ENCODE results near the gene CREG2. TPM values are rescaled to one million over a fixed set of nuclear protein-coding genes. Genes with fewer than 3 reads are reported as not detected.
A peak's percentile ranks its signal among the peaks of the same experiment; 100 is the strongest.

The CREG2 gene
- total and polyA plus RNA-seq, 2 experiments from 2014 or later: 1.7 to 2.6 TPM

DNA sequence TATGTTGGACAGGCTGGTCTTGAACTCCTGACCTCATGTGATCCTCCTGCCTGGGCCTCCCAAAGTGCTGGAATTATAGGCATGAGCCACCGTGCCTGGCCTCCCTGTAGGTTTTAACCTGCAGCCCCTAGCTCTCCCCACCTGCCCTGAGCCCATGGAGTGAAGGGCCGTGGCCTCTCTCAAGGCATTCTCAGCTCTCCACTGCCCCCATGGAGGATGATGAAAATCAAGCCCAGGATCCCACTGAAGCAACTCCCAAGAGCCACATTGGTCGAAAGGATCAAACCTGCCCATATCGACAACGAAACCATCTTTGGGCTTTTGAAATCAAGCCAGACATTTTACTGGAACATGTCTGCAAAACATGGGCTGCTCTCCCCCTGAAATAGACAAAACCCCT lies 22.4 kb upstream of the CREG2 start:
- H3K4me1 ChIP-seq (ENCODE audit: insufficient read depth): no peaks in the 10 kb centered on the region
- no peak for TF ChIP-seq CREB1 (CRISPR knock-in tag; IDR thresholded peaks at IDR 0.05; ENCODE audit: low read depth)
- TF ChIP-seq, protein P1, sequence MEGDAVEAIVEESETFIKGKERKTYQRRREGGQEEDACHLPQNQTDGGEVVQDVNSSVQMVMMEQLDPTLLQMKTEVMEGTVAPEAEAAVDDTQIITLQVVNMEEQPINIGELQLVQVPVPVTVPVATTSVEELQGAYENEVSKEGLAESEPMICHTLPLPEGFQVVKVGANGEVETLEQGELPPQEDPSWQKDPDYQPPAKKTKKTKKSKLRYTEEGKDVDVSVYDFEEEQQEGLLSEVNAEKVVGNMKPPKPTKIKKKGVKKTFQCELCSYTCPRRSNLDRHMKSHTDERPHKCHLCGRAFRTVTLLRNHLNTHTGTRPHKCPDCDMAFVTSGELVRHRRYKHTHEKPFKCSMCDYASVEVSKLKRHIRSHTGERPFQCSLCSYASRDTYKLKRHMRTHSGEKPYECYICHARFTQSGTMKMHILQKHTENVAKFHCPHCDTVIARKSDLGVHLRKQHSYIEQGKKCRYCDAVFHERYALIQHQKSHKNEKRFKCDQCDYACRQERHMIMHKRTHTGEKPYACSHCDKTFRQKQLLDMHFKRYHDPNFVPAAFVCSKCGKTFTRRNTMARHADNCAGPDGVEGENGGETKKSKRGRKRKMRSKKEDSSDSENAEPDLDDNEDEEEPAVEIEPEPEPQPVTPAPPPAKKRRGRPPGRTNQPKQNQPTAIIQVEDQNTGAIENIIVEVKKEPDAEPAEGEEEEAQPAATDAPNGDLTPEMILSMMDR (conservative IDR thresholded peaks at IDR 0.05; ENCODE audit: low read depth in 2 of 2): peak; percentile 7 to 53; a peak in 2 of 4 replicates
- Mint-ChIP-seq H3K4me3 (no peak overlapping the region), H3K4me1 (peaks cover 12% of the 10 kb centered on the region; the same call in 2 of the 3 replicates), H3K27me3 (ENCODE audit: insufficient read depth, low read depth, poor library complexity) (peaks cover 9% of the 10 kb centered on the region), H3K36me3 (ENCODE audit: low read depth) (no peaks in the 10 kb centered on the region; the same call in 2 of the 3 replicates), H3K9me3 (peaks cover 2% of the 10 kb centered on the region; the same call in 2 of the 3 replicates), H3K27ac (no peak overlapping the region)
- no peaks in the 10 kb centered on the region for H3K36me3 ChIP-seq (ENCODE audit: insufficient read depth)
- H3K4me2 ChIP-seq: no peak overlapping the region
- no peaks in the 10 kb centered on the region for H3K27me3 ChIP-seq (ENCODE audit: insufficient read depth)
- no peaks in the 10 kb centered on the region for H3K79me2 ChIP-seq (replicated peaks; ENCODE audit: insufficient read depth)
- H4K20me1 ChIP-seq (replicated peaks; ENCODE audit: insufficient read depth): no peaks in the 10 kb centered on the region
- DNase-seq (ENCODE audit: low spot score): no peak
- H3F3A ChIP-seq (replicated peaks; ENCODE audit: low read depth): no peaks in the 10 kb centered on the region
- H3K4me3 ChIP-seq: no peak overlapping the region
- no peak overlapping the region for H2AFZ ChIP-seq
- peak; percentile 72 for ATAC-seq
- no peak overlapping the region for H3K27ac ChIP-seq (ENCODE audit: low read depth)
- no peaks in the 10 kb centered on the region for H3K9me2 ChIP-seq (ENCODE audit: insufficient read depth)

DNA sequence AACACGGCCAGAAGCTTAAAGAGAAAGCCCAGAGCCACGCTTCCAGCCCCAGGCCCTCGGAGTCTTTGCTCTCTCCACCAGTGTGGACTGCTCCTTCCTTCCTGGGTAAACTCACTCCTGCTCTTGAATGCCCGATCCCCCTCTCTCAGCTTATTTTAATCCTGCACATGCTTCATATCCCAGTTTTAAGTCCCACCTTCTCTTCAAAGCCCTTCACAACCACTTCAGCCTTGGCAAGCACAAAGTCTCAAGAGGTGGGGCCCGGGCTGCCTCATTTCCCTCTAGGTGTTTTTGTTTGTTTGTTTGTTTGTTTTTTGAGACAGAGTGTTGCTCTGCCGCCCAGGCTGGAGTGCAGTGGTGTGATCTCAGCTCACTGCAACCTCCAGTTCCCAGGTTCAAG lies 21.6 kb upstream of the CREG2 start:
- no peaks in the 10 kb centered on the region for H3K9me2 ChIP-seq (ENCODE audit: insufficient read depth)
- no peak overlapping the region for H3K4me3 ChIP-seq
- no peaks in the 10 kb centered on the region for H3K79me2 ChIP-seq (replicated peaks; ENCODE audit: insufficient read depth)
- H3K27ac Mint-ChIP-seq: no peak overlapping the region
- TF ChIP-seq EZH2phosphoT487 (IDR thresholded peaks at IDR 0.05; ENCODE audit: unreplicated experiment): no peak
- no peaks in the 10 kb centered on the region for H3K36me3 Mint-ChIP-seq (ENCODE audit: low read depth)
- no peak overlapping the region for H3K4me3 Mint-ChIP-seq
- H4K20me1 ChIP-seq (replicated peaks; ENCODE audit: insufficient read depth): no peaks in the 10 kb centered on the region
- H3K27ac ChIP-seq (ENCODE audit: low read depth): no peak overlapping the region
- DNase-seq (ENCODE audit: low spot score): no peak
- no peak for ATAC-seq
- no peak overlapping the region for H3K4me2 ChIP-seq
- no peaks in the 10 kb centered on the region for H3K36me3 ChIP-seq (ENCODE audit: insufficient read depth)
- H2AFZ ChIP-seq: peak overlapping the region; percentile 38; the same call in 1 of the 2 replicates
- no peaks in the 10 kb centered on the region for H3K27me3 ChIP-seq (ENCODE audit: insufficient read depth)
- no peaks in the 10 kb centered on the region for H3K4me1 ChIP-seq (ENCODE audit: insufficient read depth)
- H3K9me3 Mint-ChIP-seq: no peaks in the 10 kb centered on the region
- H3K27me3 Mint-ChIP-seq (ENCODE audit: insufficient read depth, low read depth, poor library complexity): peaks cover 11% of the 10 kb centered on the region
- no peaks in the 10 kb centered on the region for H3F3A ChIP-seq (replicated peaks; ENCODE audit: low read depth)
- peaks cover 12% of the 10 kb centered on the region; the same call in 2 of the 3 replicates for H3K4me1 Mint-ChIP-seq

DNA sequence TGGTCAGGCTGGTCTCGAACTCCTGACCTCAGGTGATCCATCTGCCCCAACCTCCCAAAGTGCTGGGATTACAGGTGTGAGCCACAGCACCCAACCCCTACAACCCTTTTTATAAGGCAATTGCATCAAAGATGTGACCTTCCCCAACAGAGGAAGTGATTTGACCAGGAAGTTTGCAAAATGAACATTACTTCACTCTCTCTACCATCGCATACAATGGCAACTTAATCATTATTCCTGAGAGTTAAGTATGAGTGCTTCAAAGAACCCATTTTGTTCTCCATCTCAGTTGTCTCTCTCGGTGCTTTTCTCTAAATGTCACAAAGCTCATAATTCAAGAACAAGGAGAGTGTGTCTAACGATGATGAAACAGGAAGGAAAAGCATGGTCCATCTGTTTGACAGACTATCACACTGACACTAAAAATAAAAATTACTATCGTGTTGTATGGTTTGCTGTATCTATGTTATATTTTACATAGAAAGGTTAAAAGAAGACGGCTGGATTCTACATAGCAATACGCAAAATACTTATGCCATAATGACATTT lies 18.1 kb upstream of the CREG2 start:
- H3K4me1 Mint-ChIP-seq: peaks cover 5% of the 10 kb centered on the region
- no peak overlapping the region for H3K27ac ChIP-seq (ENCODE audit: low read depth)
- H3K27me3 ChIP-seq (ENCODE audit: insufficient read depth): no peaks in the 10 kb centered on the region
- no peak for DNase-seq (ENCODE audit: low spot score)
- no peak overlapping the region for H3K4me3 Mint-ChIP-seq
- H3K9me3 Mint-ChIP-seq: no peaks in the 10 kb centered on the region
- no peaks in the 10 kb centered on the region for H3K79me2 ChIP-seq (replicated peaks; ENCODE audit: insufficient read depth)
- no peaks in the 10 kb centered on the region for H4K20me1 ChIP-seq (replicated peaks; ENCODE audit: insufficient read depth)
- no peaks in the 10 kb centered on the region for H3F3A ChIP-seq (replicated peaks; ENCODE audit: low read depth)
- no peaks in the 10 kb centered on the region for H3K4me1 ChIP-seq (ENCODE audit: insufficient read depth)
- no peaks in the 10 kb centered on the region for H3K36me3 ChIP-seq (ENCODE audit: insufficient read depth)
- no peak overlapping the region for H2AFZ ChIP-seq
- no peak overlapping the region for H3K4me3 ChIP-seq
- no peaks in the 10 kb centered on the region for H3K36me3 Mint-ChIP-seq (ENCODE audit: low read depth)
- peaks cover 7% of the 10 kb centered on the region for H3K27me3 Mint-ChIP-seq (ENCODE audit: insufficient read depth, low read depth, poor library complexity)
- no peaks in the 10 kb centered on the region for H3K9me2 ChIP-seq (ENCODE audit: insufficient read depth)
- ATAC-seq: no peak
- no peak overlapping the region for H3K4me2 ChIP-seq
- no peak overlapping the region for H3K27ac Mint-ChIP-seq
- TF ChIP-seq STAT1 (IDR thresholded peaks at IDR 0.05; ENCODE audit: unreplicated experiment): no peak
- TF ChIP-seq, protein P2, sequence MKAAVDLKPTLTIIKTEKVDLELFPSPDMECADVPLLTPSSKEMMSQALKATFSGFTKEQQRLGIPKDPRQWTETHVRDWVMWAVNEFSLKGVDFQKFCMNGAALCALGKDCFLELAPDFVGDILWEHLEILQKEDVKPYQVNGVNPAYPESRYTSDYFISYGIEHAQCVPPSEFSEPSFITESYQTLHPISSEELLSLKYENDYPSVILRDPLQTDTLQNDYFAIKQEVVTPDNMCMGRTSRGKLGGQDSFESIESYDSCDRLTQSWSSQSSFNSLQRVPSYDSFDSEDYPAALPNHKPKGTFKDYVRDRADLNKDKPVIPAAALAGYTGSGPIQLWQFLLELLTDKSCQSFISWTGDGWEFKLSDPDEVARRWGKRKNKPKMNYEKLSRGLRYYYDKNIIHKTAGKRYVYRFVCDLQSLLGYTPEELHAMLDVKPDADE (IDR thresholded peaks at IDR 0.05): no peak
- TF ChIP-seq, protein P3, sequence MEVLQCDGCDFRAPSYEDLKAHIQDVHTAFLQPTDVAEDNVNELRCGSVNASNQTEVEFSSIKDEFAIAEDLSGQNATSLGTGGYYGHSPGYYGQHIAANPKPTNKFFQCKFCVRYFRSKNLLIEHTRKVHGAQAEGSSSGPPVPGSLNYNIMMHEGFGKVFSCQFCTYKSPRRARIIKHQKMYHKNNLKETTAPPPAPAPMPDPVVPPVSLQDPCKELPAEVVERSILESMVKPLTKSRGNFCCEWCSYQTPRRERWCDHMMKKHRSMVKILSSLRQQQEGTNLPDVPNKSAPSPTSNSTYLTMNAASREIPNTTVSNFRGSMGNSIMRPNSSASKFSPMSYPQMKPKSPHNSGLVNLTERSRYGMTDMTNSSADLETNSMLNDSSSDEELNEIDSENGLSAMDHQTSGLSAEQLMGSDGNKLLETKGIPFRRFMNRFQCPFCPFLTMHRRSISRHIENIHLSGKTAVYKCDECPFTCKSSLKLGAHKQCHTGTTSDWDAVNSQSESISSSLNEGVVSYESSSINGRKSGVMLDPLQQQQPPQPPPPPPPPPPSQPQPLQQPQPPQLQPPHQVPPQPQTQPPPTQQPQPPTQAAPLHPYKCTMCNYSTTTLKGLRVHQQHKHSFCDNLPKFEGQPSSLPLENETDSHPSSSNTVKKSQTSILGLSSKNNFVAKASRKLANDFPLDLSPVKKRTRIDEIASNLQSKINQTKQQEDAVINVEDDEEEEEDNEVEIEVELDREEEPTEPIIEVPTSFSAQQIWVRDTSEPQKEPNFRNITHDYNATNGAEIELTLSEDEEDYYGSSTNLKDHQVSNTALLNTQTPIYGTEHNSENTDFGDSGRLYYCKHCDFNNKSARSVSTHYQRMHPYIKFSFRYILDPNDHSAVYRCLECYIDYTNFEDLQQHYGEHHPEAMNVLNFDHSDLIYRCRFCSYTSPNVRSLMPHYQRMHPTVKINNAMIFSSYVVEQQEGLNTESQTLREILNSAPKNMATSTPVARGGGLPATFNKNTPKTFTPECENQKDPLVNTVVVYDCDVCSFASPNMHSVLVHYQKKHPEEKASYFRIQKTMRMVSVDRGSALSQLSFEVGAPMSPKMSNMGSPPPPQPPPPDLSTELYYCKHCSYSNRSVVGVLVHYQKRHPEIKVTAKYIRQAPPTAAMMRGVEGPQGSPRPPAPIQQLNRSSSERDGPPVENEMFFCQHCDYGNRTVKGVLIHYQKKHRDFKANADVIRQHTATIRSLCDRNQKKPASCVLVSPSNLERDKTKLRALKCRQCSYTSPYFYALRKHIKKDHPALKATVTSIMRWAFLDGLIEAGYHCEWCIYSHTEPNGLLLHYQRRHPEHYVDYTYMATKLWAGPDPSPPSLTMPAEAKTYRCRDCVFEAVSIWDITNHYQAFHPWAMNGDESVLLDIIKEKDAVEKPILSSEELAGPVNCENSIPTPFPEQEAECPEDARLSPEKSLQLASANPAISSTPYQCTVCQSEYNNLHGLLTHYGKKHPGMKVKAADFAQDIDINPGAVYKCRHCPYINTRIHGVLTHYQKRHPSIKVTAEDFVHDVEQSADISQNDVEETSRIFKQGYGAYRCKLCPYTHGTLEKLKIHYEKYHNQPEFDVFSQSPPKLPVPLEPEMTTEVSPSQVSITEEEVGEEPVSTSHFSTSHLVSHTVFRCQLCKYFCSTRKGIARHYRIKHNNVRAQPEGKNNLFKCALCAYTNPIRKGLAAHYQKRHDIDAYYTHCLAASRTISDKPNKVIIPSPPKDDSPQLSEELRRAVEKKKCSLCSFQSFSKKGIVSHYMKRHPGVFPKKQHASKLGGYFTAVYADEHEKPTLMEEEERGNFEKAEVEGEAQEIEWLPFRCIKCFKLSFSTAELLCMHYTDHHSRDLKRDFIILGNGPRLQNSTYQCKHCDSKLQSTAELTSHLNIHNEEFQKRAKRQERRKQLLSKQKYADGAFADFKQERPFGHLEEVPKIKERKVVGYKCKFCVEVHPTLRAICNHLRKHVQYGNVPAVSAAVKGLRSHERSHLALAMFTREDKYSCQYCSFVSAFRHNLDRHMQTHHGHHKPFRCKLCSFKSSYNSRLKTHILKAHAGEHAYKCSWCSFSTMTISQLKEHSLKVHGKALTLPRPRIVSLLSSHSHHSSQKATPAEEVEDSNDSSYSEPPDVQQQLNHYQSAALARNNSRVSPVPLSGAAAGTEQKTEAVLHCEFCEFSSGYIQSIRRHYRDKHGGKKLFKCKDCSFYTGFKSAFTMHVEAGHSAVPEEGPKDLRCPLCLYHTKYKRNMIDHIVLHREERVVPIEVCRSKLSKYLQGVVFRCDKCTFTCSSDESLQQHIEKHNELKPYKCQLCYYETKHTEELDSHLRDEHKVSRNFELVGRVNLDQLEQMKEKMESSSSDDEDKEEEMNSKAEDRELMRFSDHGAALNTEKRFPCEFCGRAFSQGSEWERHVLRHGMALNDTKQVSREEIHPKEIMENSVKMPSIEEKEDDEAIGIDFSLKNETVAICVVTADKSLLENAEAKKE (CRISPR knock-in tag; IDR thresholded peaks at IDR 0.05): no peak
- TF ChIP-seq EZH2phosphoT487 (IDR thresholded peaks at IDR 0.05; ENCODE audit: unreplicated experiment): no peak
- no peak for TF ChIP-seq JUNB (IDR thresholded peaks at IDR 0.05; ENCODE audit: unreplicated experiment)
- no peak for TF ChIP-seq NANOG (IDR thresholded peaks at IDR 0.05; ENCODE audit: borderline replicate concordance)

All from GM23338 (cell line).